ENCODE results near the gene FAM32A.

Gene FAM32A

DNA sequence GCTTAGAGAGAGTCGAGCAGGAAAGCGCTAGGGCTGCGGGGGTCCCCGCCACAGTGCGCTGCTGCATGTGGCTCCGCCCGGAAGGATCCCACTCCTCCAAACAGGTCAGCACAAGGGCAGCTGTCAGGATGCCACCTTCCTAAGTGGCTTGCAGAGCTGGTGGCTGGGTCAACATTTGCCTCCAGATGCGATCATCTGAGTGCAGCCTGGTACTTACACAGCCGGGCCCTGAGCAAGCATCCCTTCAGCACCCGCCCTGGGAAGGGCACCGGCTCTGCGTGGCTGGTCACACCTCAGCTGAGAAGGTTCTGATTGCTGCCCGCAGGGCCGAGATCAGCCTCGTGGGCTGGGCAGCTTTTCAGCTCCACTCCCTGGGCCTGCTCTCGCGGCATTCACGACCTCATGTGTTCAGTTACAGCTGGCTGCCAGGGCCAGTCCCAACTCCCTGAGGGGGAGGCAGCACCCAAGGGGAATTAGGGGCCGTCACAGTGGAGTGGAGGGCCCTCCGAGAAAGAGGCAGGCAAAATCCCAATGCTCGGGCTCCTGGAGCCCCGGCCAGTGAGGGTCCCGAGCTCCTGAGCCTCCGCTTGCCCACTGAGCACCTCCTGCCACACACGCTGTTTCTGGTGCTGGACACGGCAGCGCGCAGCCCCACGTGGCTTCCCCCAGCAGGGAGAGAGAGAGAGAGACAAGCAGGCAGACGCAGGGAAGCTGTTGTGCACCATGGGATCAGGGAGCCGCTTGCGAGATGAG is 39.3 kb downstream of the FAM32A start:
- no peak overlapping the region for H3K4me3 ChIP-seq (ENCODE audit: low read depth, low read length)

DNA sequence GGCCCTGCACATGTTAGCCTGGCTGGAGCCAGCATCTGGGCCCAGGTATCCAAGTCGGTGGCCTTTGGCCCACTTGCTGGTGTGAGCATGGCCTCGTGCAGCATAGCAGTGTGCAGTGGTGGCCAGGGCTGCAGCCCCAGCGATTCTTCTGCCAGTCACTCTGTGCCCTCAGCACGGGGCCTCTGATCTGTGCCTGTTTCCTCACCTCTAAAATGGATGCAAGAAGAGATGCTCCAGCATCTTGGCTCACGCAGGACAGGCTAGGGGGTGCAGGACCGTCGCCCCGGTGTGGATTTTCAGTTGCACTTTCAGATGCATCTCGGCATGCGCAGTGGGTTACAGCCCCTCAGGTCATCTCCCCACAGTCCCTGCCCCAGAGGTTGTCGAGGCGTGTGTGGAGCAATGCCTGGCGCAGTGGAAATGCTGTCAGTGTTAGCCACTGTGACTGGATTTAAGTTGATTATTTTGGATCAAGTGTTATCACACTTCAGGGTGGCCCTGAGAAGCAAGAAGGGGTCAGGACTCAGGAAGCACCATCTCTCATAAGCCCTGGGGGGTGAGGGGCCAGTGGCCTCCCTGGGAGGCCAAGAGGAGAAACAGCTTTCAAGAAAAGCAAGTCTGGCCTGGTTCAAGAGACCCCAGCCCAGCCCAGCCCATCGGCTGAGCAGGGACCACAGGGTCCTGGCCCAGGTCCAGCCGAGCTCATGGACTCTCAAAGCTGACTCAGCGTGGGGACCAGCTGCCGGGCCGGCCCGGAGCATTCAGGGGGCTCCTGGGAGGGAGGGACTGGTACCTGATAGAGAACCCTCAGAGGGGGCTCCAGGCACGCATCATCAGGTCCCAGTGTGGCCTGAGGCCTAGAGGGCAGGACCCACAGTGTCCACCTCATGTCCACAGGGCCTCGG is 40.3 kb downstream of the FAM32A start:
- no peak overlapping the region for H3K4me3 ChIP-seq (ENCODE audit: low read depth, low read length)

DNA sequence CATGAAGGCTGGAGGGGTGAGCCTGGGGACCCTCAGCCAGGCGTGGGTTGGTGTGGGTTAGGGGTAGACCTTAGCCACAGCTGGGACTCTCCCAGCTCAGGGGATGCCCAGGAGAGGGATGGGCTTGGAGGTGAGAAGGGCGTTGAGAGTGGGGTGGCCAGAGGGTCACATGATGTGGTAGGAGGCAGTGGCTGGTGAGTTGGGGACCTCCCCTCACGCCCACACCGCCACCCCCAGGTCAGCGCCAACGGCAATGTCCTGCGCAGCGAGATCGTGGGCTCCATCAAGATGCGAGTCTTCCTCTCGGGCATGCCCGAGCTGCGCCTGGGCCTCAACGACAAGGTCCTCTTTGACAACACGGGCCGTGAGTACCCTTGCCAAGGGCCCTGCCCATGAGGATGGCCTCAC is 41.0 kb downstream of the FAM32A start:
- H3K4me3 ChIP-seq (ENCODE audit: low read depth, low read length): no peak overlapping the region

DNA sequence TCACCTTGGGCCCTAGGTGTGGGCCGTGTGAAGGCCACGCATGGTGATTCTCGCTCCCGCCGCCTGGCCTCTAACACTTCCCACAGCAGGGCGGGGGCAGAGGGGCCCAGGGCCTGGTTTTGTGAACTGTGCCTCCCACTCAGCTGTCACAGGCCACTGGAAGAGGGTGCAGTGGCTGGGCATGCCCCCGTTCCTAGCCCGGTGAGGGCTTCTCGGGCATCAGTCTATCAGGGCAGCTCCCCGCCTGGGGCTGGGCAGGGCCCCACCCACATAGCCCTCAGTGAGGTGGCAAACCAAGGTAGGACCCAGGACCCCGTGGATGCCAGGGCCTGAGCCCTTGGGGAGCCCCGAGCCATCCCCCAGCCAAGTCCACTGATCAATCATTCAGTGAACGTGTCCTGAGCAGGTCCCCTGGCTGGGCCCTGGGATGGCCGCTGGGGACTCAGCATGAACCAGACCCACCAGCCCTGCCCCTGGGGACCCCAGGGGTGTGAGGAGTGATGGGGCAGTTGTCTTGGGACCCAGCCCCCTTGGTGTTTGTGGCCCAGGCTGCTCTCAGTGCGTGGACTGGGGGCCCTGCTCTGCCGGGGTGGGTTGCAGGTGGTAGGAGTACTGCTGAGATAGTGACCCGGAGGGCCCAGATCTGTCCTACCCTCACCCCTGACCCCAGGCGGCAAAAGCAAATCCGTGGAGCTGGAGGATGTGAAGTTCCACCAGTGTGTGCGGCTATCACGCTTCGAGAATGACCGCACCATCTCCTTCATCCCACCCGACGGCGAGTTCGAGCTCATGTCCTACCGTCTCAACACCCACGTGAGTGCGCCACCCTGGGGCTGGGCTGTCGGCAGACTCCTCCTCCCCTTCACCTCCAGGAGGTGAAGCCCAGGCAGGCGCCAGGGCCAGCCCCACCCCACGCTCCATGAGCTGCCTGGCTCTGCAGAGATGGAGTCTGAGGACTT is 41.9 kb downstream of the FAM32A start:
- H3K4me3 ChIP-seq (ENCODE audit: low read depth, low read length): no peak overlapping the region

DNA sequence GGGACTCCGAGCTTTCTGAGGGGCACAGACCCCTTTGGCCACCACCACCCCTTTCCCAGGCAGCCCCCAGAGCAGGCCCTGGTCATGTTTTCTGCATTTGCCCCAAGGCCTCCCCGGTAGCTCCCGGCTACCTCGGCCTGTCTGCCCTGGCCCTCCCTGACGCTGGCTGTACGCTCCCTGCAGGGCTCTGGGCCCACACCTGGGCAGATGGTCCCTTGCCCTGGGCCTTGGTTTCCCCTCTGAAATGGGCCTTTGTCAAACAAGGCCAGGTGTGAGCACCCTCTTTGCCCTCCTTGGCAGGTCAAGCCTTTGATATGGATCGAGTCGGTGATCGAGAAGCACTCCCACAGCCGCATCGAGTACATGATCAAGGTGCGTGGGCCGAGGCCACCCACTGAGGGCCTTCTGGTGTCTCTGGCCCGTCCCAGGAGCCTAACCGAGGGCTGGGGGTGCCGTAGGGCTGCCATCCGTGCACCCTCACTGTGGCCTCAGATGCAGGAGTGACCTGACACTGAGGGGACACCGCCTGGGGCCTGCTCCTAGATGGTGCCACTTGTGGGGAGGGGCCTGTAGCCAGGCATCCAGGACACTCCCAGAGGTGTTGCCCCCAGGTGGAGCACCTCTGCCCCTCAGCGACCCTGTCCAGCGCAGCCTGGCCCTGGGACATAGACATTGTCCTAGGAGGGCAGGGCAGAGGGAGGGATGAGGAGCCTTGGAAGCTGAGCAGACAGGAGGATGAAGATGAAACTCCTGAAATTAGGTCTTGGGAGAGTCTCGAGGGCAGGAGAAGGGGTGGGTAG is 42.8 kb downstream of the FAM32A start:
- H3K4me3 ChIP-seq (ENCODE audit: low read depth, low read length): no peak overlapping the region

DNA sequence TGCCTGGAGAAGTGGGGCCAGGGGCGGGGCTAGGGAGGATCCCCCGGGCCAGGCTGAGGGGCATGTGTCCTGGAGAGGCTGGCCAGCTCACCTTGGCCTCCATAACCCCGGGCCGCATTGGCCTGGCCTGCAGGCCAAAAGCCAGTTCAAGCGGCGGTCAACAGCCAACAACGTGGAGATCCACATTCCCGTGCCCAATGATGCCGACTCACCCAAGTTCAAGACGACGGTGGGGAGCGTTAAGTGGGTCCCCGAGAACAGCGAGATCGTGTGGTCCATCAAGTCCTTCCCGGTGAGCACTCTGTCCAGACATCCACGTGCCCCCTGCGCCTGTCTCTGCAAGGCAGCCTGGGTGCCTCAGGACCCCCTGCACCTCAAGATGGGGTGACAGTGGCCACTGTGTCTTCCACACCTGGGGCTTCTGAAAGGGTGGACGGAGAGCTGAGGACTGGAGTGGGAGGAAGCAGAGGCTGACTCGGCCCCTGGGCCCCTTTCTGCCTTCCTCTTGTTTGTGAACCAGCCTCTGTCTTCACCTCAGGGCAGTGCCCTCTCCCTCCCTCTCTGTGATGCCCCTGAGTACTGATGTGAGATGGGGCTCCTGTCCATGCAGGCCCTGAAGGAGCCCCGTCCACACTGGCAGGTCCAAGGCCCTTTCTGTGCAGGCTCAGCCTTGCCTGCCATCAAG is 43.6 kb downstream of the FAM32A start:
- H3K4me3 ChIP-seq (ENCODE audit: low read depth, low read length): no peak overlapping the region

DNA sequence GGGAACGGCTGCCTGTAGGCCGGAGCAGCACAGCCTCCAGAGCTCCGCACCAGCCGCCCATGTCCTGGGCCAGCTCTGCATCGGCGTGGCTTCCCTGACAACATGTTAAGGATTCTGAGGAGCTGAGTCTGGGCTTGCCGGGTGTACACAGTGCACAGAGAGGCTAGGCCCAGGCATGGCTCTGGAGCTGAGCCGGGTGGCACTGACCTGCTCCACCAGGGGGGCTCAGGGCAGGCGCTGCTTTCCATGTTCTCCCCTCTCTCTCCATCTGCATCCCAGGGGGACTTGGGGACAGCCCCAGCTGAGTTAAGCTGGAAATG is 44.1 kb downstream of the FAM32A start:
- no peak overlapping the region for H3K4me3 ChIP-seq (ENCODE audit: low read depth, low read length)

DNA sequence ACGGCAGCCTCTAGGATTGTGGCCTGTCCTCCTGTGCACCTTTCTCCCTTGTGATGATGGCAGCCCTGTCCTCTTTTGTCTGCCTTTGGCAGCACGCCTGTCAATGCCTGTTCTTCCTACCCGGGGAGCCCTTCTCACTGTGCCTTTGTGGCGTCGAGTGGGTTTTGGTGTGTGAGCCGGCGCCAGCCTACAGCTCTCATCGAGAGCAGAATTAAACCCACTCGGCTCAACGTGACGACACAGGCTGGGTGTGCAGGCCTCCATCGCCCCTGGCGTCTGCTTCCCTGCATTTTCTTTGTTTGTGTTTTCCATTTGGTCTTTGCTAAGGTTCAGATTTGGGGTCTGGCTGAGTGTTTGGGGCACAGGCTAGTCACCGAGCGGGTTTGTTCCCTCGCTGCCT is 46.9 kb downstream of the FAM32A start:
- no peak overlapping the region for H3K4me3 ChIP-seq (ENCODE audit: low read depth, low read length)

DNA sequence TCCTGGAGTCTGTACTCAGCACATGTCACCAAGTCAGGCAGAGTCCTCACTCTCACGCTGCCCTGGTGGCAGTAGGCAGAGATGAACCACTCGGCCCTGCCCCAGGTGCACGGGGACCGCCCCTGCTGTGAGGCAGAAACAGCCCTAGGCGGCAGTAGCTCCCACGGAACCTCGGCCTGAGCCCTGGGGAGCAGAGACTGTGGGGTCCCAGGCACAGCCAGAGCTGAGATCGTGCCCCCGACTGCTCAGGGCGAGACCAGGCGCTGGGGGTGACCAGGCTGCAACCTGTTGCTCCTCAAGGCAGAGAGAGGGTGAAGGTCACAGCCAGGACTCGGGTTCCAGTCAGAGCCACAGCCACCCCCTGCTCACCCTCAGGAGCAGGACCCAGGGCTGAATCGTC is 47.4 kb downstream of the FAM32A start:
- H3K4me3 ChIP-seq (ENCODE audit: low read depth, low read length): no peak overlapping the region

DNA sequence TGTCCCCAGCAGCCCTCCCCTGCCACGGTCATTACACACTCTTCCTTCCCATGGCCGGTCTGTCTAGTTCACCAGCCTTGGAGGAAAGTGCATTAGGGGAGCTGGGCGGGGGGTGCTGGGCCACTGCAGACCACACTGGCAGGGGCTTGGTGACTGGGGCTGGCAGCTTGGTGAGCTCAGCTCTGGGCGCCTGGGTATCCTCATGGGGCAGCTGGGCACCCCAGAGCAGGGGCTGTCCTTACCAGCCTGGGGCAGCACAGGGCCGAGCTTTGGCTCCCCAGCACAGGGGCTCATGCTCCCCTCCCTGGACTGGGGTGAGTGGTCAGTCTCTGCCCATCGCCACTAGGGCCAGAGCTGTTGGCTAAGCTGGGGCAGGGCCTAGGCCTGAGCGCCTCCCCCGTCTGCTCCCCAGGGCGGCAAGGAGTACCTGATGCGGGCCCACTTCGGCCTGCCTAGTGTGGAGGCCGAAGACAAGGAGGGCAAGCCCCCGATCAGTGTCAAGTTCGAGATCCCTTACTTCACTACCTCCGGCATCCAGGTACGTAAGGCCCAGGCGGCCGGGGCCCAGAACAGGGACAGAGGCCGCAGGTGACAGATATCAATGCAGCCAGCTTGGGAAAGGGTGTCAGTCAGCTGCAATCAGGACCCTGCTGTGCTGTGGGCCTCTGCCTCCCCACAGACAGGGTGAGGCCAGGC is 48.0 kb downstream of the FAM32A start:
- no peak overlapping the region for H3K4me3 ChIP-seq (ENCODE audit: low read depth, low read length)

DNA sequence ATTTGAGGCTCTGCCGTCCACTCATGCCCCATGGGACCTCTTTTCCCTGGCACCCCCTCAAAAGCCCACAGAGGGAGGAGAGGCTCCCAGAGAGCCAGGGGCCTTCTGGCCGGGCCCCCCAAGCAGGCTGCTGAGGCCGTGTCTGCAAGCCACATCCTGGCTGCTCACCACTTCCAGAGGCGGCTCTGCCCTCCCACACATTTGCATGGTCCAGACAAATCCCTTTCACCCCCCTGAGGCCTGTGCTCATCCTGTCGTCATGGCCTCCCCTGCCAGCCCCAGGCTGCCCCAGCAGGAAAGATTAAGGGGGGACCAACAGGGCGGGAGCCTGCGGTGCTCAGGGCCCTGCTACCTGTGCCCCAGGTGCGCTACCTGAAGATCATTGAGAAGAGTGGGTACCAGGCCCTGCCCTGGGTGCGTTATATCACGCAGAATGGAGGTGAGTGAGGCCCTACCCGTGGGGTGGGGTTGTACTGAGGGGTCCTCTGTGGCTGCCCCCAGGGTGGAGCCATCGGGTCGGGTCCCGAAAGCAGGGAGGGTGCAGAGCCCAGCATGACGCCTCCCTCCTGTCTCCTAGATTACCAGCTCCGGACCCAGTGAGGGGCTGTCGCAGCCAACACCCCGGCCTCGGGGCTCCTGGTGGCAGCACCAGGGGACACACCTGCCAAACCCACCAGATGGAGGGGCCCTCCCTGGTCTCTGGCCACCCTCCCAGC is 48.8 kb downstream of the FAM32A start:
- no peak overlapping the region for H3K4me3 ChIP-seq (ENCODE audit: low read depth, low read length)

DNA sequence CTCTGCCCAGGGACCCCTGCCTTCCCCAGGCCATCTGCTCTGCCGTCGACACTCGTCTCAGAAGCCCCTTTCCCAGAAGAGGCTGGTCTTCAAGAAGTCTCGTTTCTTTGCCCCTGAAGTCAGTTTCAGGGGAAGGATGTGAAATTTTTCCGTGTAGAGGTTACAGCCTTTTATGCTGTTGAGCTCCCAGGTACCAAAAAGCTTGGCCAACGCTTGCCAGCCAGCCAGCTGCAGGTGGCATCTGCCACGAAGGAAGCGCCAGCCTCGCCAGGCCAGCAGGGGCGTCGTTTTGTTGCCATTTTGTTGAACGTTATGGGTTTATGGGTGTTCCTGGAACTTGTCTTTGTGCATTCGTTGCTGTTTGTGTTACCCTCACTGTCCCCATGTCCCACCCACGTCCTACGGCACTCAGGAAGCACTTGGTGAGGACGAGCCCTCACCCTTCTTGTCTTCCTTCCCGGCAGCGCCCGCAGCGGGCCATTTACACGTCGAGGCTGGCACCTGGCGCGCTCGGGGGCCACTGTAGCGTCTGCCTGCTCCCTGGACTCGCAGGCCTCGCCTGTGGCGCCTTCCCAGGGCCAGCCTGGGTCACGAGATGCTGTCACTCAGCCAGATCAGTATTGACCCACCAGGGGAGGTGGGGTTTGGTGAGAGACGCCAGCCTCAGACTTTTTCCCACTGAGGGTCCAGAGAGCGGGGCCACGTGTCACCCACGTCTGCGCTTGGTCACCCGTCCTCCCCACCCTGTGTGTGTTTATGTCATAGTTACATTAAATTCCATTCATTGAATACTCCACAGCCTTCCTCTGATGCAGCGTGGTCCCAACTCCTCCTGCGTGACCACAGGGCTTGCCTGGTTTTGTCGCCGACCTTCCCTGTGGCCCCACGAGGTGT is 49.6 kb downstream of the FAM32A start:
- H3K4me3 ChIP-seq (ENCODE audit: low read depth, low read length): no peak overlapping the region

DNA sequence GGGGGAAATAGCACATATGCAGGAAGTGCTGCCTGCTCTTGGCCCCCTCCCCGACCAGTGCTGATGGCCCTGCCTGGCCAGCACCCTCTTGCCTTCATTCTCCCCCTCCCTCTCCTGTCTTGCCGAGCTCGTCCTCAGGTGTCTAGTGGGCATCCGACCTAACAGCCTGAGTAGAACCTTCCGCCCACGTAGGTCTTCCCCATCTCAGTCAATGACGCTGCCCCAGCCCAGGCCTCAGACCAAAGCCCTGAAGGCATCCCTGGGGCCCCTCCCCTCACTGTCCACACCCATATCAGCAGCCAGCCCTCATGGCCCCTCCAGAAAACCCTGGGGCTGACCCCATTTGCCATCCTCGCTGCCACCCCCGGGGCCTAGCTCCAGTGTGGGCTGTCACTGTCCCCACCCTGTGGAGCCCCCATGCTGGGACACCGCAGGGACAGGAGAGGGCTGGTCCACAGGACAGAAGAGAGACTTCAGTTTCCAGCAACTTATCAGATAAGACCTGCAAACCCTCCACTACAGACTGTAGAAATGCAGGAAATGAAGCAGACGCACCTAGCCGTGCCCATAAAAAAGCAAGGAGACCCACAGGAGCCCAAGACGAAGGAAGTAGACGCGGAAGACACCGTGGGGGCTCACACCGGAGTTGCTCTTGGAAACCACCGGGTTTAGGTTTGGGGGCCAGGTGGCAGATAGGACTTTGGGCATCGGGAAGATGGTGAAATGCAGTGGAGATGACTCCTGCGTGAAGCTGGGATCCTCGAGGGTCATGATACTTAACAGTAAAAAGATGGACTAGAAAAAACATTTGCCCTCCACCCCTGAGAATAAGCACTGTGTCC is 50.8 kb downstream of the FAM32A start:
- H3K4me3 ChIP-seq (ENCODE audit: low read depth, low read length): no peak overlapping the region

Measured in iPS-11a (cell line).